Measurements from ENCODE around the gene ELOVL1. TPM values are rescaled to one million over a fixed set of nuclear protein-coding genes. Genes with fewer than 3 reads are reported as not detected.

ELOVL1 gene
- total RNA-seq, 2 donors from 2014 or later, result 17.5 to 21.8 TPM

DNA sequence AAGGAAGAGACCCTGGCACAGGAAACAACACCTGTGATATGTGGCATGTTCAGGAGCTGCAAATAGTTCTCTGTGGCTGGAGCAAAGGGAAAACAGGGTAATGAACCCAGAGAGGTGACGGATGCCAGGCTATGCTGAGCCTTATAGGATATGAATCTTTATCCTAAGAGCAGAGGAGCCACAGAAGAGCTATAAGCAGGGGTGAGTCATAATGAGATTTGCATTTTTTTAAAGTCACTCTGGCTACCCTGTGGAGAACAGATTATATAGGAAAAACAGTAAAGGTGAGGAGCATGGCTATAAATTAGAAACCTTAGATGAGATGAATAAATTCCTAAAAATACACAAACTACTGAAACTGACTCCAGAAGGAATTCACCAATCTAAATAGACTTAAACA lies 43.0 kb downstream of the ELOVL1 start:
- intact Hi-C loops (cut with DNase I), result no loop called here
- Histone ChIP-seq H3K27ac (no peak overlapping the region), H3K36me3 (replicated peaks in 1 of 2; ENCODE audit: insufficient read depth in 1 of 2, low read depth in 2 of 2) (no peaks in the 10 kb centered on the region), H3K9me3 (no peaks in the 10 kb centered on the region), H3K27me3 (no peaks in the 10 kb centered on the region), H3K4me3 (no peak overlapping the region), H3K4me1 (no peaks in the 10 kb centered on the region)
- WGBS, 2 donors, result 87 to 95% methylated on average over 1 of the region's 1 CpG
- TF ChIP-seq POLR2A (IDR thresholded peaks at IDR 0.05) (no peak), CTCF (IDR thresholded peaks at IDR 0.05) (no peak)
- ATAC-seq (no peak), DNase-seq (no peak)

GRCh38 chr1:43322506-43322905 lies 45.3 kb downstream of the ELOVL1 start:
- 89 to 93% methylated on average over 5 of the region's 5 CpGs for WGBS, 2 donors
- DNase-seq, result no peak
- Histone ChIP-seq H3K36me3 (replicated peaks in 1 of 2; ENCODE audit: insufficient read depth in 1 of 2, low read depth in 2 of 2) (no peaks in the 10 kb centered on the region), H3K27me3 (no peaks in the 10 kb centered on the region), H3K27ac (no peak overlapping the region), H3K9me3 (no peaks in the 10 kb centered on the region), H3K4me3 (no peak overlapping the region), H3K4me1 (no peaks in the 10 kb centered on the region)
- ATAC-seq, result no peak
- intact Hi-C loops (cut with DNase I), result no loop called here
- no peak for TF ChIP-seq CTCF (IDR thresholded peaks at IDR 0.05)
- TF ChIP-seq POLR2A (IDR thresholded peaks at IDR 0.05), result no peak

- intact Hi-C loops (cut with DNase I), result no loop called here
- 96 to 97% methylated on average over 12 to 16 of the region's 16 CpGs for WGBS, 2 donors
- H3K27ac ChIP-seq, result no peak overlapping the region
- no peaks in the 10 kb centered on the region for H3K9me3 ChIP-seq
- no peaks in the 10 kb centered on the region for H3K27me3 ChIP-seq
- TF ChIP-seq POLR2A (IDR thresholded peaks at IDR 0.05), result no peak
- TF ChIP-seq CTCF (IDR thresholded peaks at IDR 0.05), result no peak
- H3K4me3 ChIP-seq, result no peak overlapping the region
- ATAC-seq (no peak), DNase-seq (no peak)
- H3K4me1 ChIP-seq, result no peaks in the 10 kb centered on the region
- no peaks in the 10 kb centered on the region for H3K36me3 ChIP-seq (replicated peaks in 1 of 2; ENCODE audit: insufficient read depth in 1 of 2, low read depth in 2 of 2)
Measured at GRCh38 chr1:43321331-43321891, 46.4 kb downstream of the ELOVL1 start.

DNA sequence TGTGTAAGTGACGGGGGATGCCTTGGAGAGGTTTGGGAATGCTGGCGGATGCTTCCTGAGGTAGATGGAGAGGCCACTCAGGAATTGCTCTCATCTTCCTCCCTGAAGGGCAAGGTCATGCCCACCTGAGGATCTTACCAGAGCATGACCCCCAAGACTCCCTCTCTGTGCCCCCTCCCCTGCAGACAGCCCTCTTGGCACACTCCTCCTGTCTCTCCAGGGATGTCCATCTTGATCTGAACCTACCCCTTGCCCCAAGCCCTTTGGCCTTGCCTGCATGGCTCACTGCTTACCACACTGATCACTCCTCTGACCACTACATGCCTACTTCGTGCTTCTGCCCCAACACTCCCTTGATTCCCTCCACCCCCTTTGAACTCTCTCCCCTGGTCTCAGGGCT lies 48.0 kb downstream of the ELOVL1 start:
- TF ChIP-seq CTCF (IDR thresholded peaks at IDR 0.05), result no peak
- no peak for TF ChIP-seq POLR2A (IDR thresholded peaks at IDR 0.05)
- intact Hi-C loops (cut with DNase I), result no loop called here
- Histone ChIP-seq H3K4me3 (no peak overlapping the region), H3K36me3 (replicated peaks in 1 of 2; ENCODE audit: insufficient read depth in 1 of 2, low read depth in 2 of 2) (no peaks in the 10 kb centered on the region), H3K4me1 (no peaks in the 10 kb centered on the region), H3K27me3 (no peaks in the 10 kb centered on the region), H3K27ac (no peak overlapping the region), H3K9me3 (no peaks in the 10 kb centered on the region)
- ATAC-seq (no peak), DNase-seq (no peak)
- WGBS, 2 donors, result 93 to 97% methylated on average over 2 to 3 of the region's 3 CpGs

GRCh38 chr1:43319288-43319687 lies 48.5 kb downstream of the ELOVL1 start:
- TF ChIP-seq CTCF (IDR thresholded peaks at IDR 0.05) (no peak), POLR2A (IDR thresholded peaks at IDR 0.05) (no peak)
- DNase-seq (no peak), ATAC-seq (no peak)
- intact Hi-C loops (cut with DNase I), result no loop called here
- Histone ChIP-seq H3K9me3 (no peaks in the 10 kb centered on the region), H3K27ac (no peak overlapping the region), H3K4me1 (no peaks in the 10 kb centered on the region), H3K27me3 (no peaks in the 10 kb centered on the region), H3K36me3 (replicated peaks in 1 of 2; ENCODE audit: insufficient read depth in 1 of 2, low read depth in 2 of 2) (no peaks in the 10 kb centered on the region), H3K4me3 (no peak overlapping the region)
- 90 to 100% methylated on average over 5 of the region's 5 CpGs for WGBS, 2 donors
